GM18511 (cell line): ENCODE data around the gene MPND.
"Not testable (repeated sequence)": the region's sequence is repeated elsewhere in the genome, so short reads cannot be mapped to it uniquely, and the experiment has no call there.

Experiments used
- ATAC-seq: cut with Tn5 transposase; IDR thresholded peaks from one replicate; pipeline ENCODE4 v1.9.1; 2021; ENCODE audit warnings: mild to moderate bottlenecking, moderate library complexity; ENCODE audit not compliant: unreplicated experiment

MPND gene

GRCh38 chr19:4345342-4346019, 2.1 kb downstream of the MPND start:
- ATAC-seq, result no peak

- ATAC-seq, result no peak
Observed at GRCh38 chr19:4346020-4346383, 2.6 kb downstream of the MPND start.

- ATAC-seq, result no peak
Observed at GRCh38 chr19:4347521-4347920, 4.2 kb downstream of the MPND start.

GRCh38 chr19:4349225-4349624, 5.9 kb downstream of the MPND start:
- not testable (repeated sequence) for ATAC-seq

GRCh38 chr19:4350111-4350510, 6.7 kb downstream of the MPND start:
- ATAC-seq, result no peak

GRCh38 chr19:4350726-4351125, 7.4 kb downstream of the MPND start:
- no peak for ATAC-seq

- no peak for ATAC-seq
Observed at GRCh38 chr19:4352701-4353121, 9.3 kb downstream of the MPND start.

GRCh38 chr19:4354282-4354681, 10.9 kb downstream of the MPND start:
- no peak for ATAC-seq

GRCh38 chr19:4354897-4355296, 11.5 kb downstream of the MPND start:
- ATAC-seq, result no peak

- ATAC-seq, result no peak
Observed at GRCh38 chr19:4357095-4357797, 13.9 kb downstream of the MPND start.

GRCh38 chr19:4357921-4358326, 14.6 kb downstream of the MPND start:
- no peak for ATAC-seq

- ATAC-seq, result no peak
Observed at GRCh38 chr19:4358709-4359626, 15.6 kb downstream of the MPND start.

GRCh38 chr19:4359627-4360000, 16.3 kb downstream of the MPND start:
- ATAC-seq, result no peak

GRCh38 chr19:4360081-4360569, 16.8 kb downstream of the MPND start:
- ATAC-seq, result no peak

GRCh38 chr19:4360641-4361151, 17.3 kb downstream of the MPND start:
- ATAC-seq, result no peak

- no peak for ATAC-seq
Observed at GRCh38 chr19:4361152-4362046, 18.0 kb downstream of the MPND start.

- no peak for ATAC-seq
Observed at GRCh38 chr19:4362101-4362828, 18.9 kb downstream of the MPND start.

- ATAC-seq, result no peak
Observed at GRCh38 chr19:4362831-4363545, 19.6 kb downstream of the MPND start.
